Measurements from ENCODE around the gene RNF126.

Gene RNF126

DNA sequence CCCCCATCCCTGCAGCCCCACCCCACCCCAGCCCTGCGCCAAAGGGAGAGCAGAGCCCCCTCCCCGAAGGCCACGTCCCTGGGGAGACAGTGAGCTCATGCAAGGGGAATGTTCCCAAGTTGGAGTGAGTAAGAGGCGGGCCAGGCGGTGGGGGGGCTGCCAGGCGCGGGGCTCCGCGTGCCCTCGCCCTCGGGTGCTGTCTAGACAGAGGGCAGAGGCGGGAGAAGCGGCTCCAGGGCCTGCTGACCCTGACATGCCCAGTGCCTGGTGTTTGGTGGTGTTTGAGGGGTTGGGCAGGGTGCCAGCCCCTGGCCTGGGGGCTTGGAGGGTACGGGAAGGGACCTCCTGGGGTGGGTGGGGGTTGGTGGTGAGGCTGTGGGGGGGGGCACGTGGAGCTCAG, 14.2 kb upstream of the RNF126 start:
- no peak for TF ChIP-seq GATA2 (IDR thresholded peaks at IDR 0.05; ENCODE audit: low read depth, low read length)
- no peak for TF ChIP-seq GATA3 (IDR thresholded peaks at IDR 0.05; ENCODE audit: low read depth, low read length)

DNA sequence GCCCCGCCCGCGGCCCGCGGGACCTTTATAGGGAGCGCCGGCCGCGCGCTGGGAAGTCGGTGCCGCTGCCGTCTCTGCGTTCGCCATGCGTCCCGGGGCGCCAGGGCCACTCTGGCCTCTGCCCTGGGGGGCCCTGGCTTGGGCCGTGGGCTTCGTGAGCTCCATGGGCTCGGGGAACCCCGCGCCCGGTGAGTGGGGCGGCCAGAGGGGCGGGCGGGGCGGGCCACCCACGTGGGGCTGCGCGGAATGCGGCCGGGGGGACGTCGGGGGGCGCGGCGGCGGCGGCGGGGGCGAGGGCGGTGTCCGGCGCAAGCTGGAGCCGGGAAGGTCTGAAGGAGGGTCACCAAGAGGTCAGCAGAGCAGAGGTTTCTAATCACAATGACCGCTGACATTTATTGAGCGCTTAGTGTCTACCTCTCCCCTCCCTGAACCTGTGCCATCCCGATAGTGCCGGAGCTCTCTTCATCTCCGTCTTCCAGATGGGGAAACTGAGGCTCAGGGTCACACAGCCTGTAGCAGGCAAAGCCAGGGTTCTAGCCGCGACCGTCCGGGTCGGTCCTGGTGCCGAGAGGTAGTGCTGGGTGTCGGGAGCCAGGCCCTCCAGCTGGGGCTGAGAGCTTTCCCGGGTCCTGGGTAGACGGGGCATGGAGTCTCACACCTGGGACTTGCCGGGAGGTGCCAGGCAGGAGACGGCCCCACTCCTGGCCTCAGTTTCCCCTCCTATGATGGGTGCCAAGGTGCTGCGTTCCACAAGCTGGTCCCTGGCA, 13.5 kb upstream of the RNF126 start, which contains the start of gene FSTL3:
TSS of gene FSTL3 (plus strand) at position 54 of the 767 bp plus-strand sequence. CDS start at position 86, 32 bp downstream.
- TF ChIP-seq GATA3 (IDR thresholded peaks at IDR 0.05; ENCODE audit: low read depth, low read length): no peak
- no peak for TF ChIP-seq GATA2 (IDR thresholded peaks at IDR 0.05; ENCODE audit: low read depth, low read length)

DNA sequence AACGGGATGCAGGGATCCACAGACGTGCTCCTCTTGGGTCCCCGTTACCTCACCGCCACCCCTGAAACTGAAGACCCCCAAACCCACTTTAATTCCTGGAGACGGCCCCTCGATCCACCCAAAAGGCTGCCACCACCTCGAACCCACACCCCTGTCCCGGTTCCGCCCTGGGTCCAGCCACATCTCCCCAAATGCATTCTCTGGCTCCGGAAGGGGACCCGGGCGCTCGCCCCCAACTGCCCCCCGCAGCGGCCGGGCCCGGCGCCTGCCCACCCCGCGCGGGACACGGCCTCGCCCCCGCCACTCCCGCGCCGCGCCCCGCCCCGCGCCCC, 13.0 kb upstream of the RNF126 start:
- TF ChIP-seq GATA3 (IDR thresholded peaks at IDR 0.05; ENCODE audit: low read depth, low read length): no peak
- TF ChIP-seq GATA2 (IDR thresholded peaks at IDR 0.05; ENCODE audit: low read depth, low read length): no peak

DNA sequence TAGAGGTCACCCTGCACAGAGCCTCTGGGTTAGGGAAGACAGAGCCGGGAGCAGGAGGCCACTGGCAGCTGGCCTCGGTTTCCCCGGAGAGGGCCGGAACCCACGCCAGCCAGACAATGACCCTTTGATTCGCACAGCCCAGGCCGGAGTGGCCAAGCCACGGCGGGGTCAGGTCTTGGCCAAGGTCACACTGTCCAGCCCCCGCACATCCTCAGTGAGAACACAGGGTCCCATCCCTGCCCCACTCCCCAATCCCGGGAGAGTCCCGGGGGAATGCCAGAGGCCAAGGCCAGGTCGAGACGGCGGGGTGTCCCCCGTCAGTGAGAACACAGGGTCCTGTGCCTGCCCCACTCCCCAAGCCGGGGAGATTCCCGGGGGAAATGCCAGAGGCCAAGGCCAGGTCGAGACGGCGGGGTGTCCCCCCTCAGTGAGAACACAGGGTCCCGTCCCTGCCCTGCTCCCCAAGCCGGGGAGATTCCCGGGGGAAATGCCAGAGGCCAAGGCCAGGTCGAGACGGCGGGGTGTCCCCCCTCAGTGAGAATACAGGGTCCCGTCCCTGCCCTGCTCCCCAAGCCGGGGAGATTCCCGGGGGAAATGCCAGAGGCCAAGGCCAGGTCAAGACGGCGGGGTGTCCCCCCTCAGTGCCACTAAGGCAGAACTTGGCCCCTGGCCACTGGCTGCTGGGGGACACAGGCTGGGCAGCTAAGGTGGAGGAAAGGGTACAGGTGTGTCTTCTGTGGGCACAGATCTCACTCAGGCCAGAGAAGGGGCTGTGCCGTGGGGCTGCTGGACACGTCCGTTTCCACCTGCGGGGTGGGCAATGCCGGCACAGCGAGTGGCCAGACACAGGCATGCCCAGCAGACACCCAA, 11.5 kb upstream of the RNF126 start:
- no peak for TF ChIP-seq GATA2 (IDR thresholded peaks at IDR 0.05; ENCODE audit: low read depth, low read length)
- TF ChIP-seq GATA3 (IDR thresholded peaks at IDR 0.05; ENCODE audit: low read depth, low read length): no peak

DNA sequence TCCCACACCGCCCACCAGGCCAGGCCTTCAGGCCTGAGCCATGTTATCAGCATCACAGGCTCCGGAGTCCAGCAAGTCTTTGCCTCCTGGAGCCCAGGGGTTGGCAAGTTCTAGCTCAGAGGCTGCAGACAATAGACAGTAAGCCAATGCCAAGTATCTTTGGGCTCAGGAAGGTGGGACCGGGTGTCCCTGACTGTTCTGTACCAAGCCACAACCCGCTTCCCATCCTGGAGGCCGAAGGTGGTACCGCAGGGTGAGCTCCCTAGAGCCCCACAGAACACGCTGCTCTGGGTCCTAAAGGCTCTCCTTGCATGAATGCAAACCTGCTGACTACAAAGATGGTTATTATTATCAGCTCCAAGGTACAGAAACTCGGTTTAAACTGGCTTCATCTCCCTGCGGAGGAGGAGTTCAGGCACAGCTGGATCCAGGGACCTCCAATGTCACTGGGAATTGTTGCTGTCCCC, 7.6 kb upstream of the RNF126 start:
- no peak for TF ChIP-seq GATA2 (IDR thresholded peaks at IDR 0.05; ENCODE audit: low read depth, low read length)
- TF ChIP-seq GATA3 (IDR thresholded peaks at IDR 0.05; ENCODE audit: low read depth, low read length): no peak

DNA sequence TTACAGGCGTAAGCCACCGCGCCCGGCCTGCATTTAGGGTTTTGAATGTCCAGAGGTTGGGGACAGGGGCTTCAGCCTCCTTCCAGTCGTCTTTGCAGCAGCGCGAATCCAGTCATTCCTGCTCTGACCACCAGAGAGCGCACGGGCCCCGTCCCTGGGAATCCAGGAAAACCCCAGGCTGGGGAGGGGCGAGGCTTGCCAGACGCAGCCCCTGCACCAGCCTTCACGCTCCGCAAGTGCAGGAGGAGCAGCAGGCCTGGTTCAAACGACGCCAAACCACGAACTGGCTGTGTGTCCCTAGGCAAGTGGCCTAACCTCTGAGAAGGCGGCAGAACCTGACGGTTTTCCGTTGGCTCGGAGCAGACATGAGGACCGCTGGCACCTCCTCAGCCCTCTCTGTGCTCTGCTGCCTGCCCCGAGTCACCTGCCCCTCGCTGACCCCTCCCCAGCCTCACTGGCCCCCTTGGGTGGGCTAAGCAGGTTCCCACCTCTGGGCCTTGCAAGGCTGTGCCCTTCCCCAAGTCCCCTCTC, 2.0 kb upstream of the RNF126 start:
- TF ChIP-seq GATA3 (IDR thresholded peaks at IDR 0.05; ENCODE audit: low read depth, low read length) (no peak), GATA2 (IDR thresholded peaks at IDR 0.05; ENCODE audit: low read depth, low read length) (no peak)

DNA sequence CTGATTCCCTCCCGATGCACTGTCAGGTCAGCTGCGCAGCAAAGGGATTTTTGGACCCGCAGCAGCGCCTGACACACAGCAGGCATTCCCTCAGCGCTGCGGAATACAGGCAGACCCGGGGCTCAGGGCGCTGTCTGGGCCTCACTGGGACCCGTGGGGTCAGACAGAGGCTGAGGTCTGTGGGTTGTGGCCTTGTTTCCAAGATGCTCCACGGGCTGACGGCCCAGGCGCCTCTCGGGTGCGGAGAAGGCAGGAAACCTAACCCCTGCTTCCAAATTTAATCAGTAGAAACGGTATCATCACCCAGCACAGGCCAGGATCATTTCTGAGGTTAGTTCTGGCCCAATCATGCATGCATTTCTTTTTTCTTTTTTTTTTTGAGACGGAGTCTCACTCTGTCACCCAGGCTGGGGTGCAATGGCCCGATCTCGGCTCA, 686 bp upstream of the RNF126 start:
- TF ChIP-seq GATA2 (IDR thresholded peaks at IDR 0.05; ENCODE audit: low read depth, low read length) (no peak), GATA3 (IDR thresholded peaks at IDR 0.05; ENCODE audit: low read depth, low read length) (no peak)

DNA sequence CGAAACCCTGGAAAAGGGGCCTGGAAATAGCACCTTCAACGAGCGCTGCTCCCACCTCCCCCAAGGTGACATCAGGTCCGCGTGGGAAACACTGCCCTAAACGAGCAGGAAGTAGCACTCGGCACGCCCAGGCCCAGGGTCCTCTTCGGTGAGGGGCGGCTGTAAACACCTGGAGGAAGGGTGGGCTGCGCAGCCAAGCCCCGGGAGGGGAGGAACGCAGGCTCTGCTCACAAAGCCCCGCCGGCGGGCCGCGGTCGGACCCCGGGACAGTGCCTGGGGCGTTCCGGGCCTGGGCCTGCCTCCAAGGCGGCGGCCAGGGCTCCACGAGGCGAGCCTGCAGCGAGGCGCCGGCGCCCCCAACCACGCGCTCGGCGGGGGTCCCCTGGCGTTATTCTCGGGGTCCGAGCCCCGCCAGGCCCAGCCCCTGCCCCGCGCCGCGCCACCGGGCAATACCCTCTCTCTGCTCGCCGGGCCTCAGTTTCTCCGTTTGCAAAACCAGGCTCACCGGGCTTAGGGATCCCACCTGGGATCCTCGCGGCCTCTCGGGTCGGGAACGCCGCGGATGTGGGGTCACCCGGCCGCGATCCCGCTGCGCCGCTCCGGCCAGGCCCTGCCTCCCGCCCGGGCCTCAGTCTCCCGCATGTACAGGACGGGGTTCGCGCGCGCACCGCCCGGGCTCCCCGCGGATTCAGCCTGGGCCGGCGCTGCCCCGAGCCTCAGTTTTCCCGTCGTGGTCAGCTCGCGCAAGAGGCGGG, 630 bp downstream of the RNF126 start:
- no peak for TF ChIP-seq GATA3 (IDR thresholded peaks at IDR 0.05; ENCODE audit: low read depth, low read length)
- TF ChIP-seq GATA2 (IDR thresholded peaks at IDR 0.05; ENCODE audit: low read depth, low read length): no peak

DNA sequence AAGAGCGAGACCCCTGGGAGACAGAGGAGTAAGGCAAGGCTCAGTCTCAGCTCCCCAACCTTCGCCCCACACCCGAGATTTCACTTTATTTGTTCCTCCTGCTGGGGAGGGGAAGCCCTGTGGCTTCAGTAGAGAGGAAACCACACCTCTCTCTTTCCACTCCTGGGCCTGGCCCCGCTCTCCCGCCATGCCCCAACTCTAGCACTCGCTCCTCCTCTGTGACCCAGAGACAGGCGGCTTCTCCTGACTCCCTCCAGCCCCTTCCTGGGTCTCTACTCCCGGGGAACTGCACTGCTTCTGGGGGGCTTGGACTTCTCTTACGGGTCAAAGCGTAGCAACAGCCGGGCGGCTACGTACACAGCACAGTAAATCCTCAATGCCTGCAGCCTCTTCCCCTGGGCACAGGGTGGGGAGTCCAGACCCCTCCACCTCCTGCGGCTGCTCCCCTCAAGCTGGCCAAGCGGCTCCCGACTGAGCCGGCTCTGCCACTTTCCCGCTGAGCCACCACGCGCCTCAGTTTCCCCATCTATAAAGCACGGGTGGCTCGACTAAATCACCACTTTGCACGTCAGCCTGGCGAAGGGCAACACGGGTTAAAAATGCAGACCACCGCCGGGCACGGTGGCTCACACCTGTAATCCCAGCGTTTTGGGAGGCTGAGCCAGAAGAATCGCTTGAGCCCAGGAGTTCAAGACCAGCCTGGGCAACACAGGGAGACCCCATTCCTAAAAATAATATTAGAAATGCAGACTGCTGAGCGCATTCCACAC, 1.4 kb downstream of the RNF126 start:
- TF ChIP-seq GATA2 (IDR thresholded peaks at IDR 0.05; ENCODE audit: low read depth, low read length) (no peak), GATA3 (IDR thresholded peaks at IDR 0.05; ENCODE audit: low read depth, low read length) (no peak)

DNA sequence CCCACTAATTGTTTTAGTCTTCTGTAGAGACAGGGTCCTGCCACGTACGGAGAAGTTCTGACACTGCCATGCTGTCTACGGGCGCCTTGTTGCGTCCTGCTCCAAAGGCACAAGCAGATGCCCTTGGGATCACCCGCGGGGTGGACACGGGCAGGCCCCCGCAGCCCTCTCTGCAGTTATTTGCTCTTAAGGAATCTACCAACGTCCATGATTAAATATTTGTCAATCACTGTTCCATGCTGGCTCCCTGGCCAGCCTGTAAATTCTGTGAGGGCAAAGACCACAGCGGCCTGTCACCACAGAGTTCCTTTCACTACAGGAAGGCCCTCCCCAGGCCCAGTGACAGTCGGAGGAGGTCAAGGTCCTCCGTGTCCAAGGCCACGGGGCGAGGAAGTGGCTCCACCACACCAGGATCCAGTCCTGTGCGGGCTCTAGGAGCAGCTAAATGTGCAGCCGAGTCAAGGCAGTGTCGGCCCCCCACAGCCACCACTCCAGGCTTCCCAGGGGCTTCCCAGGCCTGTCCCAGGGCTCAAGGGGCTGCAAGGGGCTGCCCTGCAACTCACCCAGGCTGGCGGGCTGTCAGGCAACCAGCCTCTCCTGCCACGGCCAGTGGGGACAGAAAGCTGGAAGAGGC, 2.1 kb downstream of the RNF126 start:
- TF ChIP-seq GATA3 (IDR thresholded peaks at IDR 0.05; ENCODE audit: low read depth, low read length): no peak
- no peak for TF ChIP-seq GATA2 (IDR thresholded peaks at IDR 0.05; ENCODE audit: low read depth, low read length)

DNA sequence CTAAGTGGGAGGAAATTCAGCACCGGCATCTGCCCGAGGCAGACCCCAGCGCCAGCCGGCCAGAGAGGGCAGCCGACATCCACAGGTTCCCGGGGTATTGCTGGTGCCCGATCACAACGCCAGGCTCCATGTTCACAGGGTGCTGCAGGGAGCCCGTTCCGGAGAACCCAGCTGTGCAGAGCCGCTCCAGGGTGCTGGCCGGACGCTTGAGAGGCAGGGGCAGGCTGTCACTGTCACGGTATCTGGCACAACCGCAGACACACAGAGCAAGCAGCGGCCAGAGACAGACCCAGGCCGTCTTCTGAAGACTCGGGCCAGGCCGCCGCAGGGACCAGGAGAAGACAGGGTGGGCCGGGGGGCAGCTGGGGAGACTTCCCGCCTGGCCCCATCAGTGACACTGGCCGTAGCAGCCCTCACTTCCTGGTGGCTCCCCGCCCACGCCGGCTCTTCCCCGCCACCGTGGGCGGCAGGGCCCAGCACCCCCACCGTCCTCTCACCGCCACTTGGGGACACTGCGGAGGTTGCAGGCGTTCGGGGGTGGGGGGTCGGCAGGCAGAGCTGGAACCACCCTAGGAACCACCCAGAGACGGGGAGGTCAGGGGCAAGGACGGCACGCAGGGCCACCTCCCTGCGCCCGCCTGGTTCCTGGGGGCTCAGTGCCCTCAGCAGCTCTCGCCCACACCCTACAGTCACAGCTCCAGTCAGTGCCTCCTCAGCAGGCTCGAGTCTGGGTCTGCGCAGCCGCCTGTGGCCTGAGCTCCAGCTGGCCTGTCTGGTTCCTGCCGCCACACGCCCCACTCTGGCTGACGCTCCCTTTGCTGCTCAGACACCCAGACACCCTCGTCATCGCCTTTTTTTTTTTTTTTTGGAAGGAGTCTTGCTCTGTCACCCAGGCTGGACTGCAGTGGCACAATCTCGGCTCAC, 3.8 kb downstream of the RNF126 start:
- TF ChIP-seq GATA3 (IDR thresholded peaks at IDR 0.05; ENCODE audit: low read depth, low read length): no peak
- no peak for TF ChIP-seq GATA2 (IDR thresholded peaks at IDR 0.05; ENCODE audit: low read depth, low read length)

All from SH-SY5Y (cell line).